Natural killer cell (primary cell): ENCODE measurements around the gene KRTAP3-2. TPM values are rescaled to one million over a fixed set of nuclear protein-coding genes. Genes with fewer than 3 reads are reported as not detected.

Experiments used
- ATAC-seq, 3 donors: fragments of 150-1000 bp in 2 of 3; fragments of 200-7000 bp in 1 of 3; cut with Tn5 transposase; 1 replicate in 1 of 3; 2 replicates in 2 of 3; pipeline ENCODE4 v1.10.0; 2021; ENCODE audit warnings: mild to moderate bottlenecking in 2 of 3, moderate library complexity in 2 of 3
- DNase-seq, 2 donors: peaks; one replicate each; pipeline versions ENCODE4 v3.0.0 to v3.0.0-alpha.2; 2013 to 2021; ENCODE audit warnings: mixed read lengths in 1 of 2
- H3K27ac ChIP-seq: one replicate; pipeline ENCODE4 v1.5.1; 2013; ENCODE audit warnings: mild to moderate bottlenecking, low read length
- H3K27me3 ChIP-seq: one replicate; pipeline ENCODE4 v1.6.1; 2013; ENCODE audit warnings: low read length; ENCODE audit not compliant: control insufficient read depth, insufficient read depth
- H3K36me3 ChIP-seq: one replicate; pipeline ENCODE4 v1.6.1; 2013; ENCODE audit warnings: low read length; ENCODE audit not compliant: control insufficient read depth, insufficient read depth
- H3K4me1 ChIP-seq: one replicate; pipeline ENCODE4 v1.6.1; 2013; ENCODE audit warnings: low read length; ENCODE audit not compliant: control insufficient read depth, insufficient read depth
- H3K4me3 ChIP-seq: one replicate; pipeline ENCODE4 v1.5.1; 2013; ENCODE audit warnings: low read length
- H3K9me3 ChIP-seq: one replicate; pipeline ENCODE4 v1.6.1; 2013; ENCODE audit warnings: low read length; ENCODE audit not compliant: control insufficient read depth, insufficient read depth
- H3K27ac Mint-ChIP-seq, 2 donors: one replicate each; pipeline ENCODE4 v1.8.0; 2022; ENCODE audit warnings: mild to moderate bottlenecking in 2 of 2, mixed read lengths in 2 of 2, moderate library complexity in 1 of 2
- H3K27me3 Mint-ChIP-seq, 2 donors: one replicate each; pipeline ENCODE4 v1.8.0; 2022; ENCODE audit warnings: low read depth in 2 of 2, mixed read lengths in 2 of 2
- H3K36me3 Mint-ChIP-seq: one replicate; pipeline ENCODE4 v1.8.0; 2022; ENCODE audit warnings: mixed read lengths
- H3K4me1 Mint-ChIP-seq, 2 donors: one replicate each; pipeline ENCODE4 v1.8.0; 2022; ENCODE audit warnings: mixed read lengths in 2 of 2
- H3K4me3 Mint-ChIP-seq: one replicate; pipeline ENCODE4 v1.8.0; 2022; ENCODE audit warnings: mild to moderate bottlenecking, moderate library complexity, mixed read lengths
- H3K9me3 Mint-ChIP-seq, 2 donors: one replicate each; pipeline ENCODE4 v1.8.0; 2022; ENCODE audit warnings: mixed read lengths in 2 of 2
- WGBS: methylation state at CpG from one replicate; pipeline ENCODE4 v1.1.7; 2013; ENCODE audit warnings: missing lambda C conversion rate; ENCODE audit not compliant: insufficient coverage; 5-methylcytosine and 5-hydroxymethylcytosine counted together
- intact Hi-C: fragments of 100-400 bp; cut with micrococcal nuclease; formaldehyde crosslinking; loops from one replicate; pipeline ENCODE4 v1.14.2; 2022
- total RNA-seq, 4 donors: library from RNA; stranded (reverse); fragments of 120-200 nt in 1 of 4; gene quantifications; one replicate each; pipeline versions ENCODE4 v1.2.3 to v1.2.4, GENCODE V29; 2013 to 2022
- TF ChIP-seq, protein P1 (sequence below): fragments of 200-600 bp; IDR thresholded peaks from one replicate; pipeline ENCODE4 v1.8.0; 2022; ENCODE audit warnings: antibody characterized with exemption

The KRTAP3-2 gene
- total RNA-seq, 3 donors from 2014 or later (not counting 1 experiment from before 2014, with no cell fraction given): not detected

DNA sequence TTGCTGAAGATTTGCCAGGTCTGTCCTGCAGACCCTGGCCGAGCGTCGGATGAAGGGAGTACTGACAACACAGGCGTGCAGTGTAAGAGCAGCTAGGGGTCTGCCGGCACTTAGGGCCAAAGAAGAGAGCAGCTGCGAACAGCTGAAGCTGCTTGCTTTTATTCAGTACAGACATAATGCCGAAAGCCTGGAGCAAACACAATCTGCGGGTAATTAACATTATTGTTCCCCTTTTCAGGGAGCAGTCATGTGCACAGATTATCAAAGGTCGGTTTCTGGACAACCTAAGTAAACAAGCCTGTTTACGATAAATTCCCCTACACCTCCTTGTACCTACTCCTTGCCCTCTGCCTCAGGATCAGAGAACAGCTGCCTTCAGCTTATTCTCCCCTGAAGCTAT lies 50.3 kb downstream of the KRTAP3-2 start:
- Mint-ChIP-seq H3K9me3 (no peaks in the 10 kb centered on the region), H3K27ac (no peak overlapping the region), H3K27me3 (peaks cover 48 to 74% of the 10 kb centered on the region in 2 donors), H3K36me3 (no peaks in the 10 kb centered on the region), H3K4me1 (no peaks in the 10 kb centered on the region), H3K4me3 (no peak overlapping the region)
- TF ChIP-seq, protein P1, sequence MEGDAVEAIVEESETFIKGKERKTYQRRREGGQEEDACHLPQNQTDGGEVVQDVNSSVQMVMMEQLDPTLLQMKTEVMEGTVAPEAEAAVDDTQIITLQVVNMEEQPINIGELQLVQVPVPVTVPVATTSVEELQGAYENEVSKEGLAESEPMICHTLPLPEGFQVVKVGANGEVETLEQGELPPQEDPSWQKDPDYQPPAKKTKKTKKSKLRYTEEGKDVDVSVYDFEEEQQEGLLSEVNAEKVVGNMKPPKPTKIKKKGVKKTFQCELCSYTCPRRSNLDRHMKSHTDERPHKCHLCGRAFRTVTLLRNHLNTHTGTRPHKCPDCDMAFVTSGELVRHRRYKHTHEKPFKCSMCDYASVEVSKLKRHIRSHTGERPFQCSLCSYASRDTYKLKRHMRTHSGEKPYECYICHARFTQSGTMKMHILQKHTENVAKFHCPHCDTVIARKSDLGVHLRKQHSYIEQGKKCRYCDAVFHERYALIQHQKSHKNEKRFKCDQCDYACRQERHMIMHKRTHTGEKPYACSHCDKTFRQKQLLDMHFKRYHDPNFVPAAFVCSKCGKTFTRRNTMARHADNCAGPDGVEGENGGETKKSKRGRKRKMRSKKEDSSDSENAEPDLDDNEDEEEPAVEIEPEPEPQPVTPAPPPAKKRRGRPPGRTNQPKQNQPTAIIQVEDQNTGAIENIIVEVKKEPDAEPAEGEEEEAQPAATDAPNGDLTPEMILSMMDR: no peak
- intact Hi-C loops: no loop called here
- H3K4me1 ChIP-seq: no peaks in the 10 kb centered on the region
- 60% methylated on average over 10 of the region's 10 CpGs for WGBS
- no peaks in the 10 kb centered on the region for H3K36me3 ChIP-seq
- H3K9me3 ChIP-seq: no peaks in the 10 kb centered on the region
- no peak overlapping the region for H3K4me3 ChIP-seq
- DNase-seq (no peak), ATAC-seq (no peak)
- H3K27me3 ChIP-seq: peaks cover 7% of the 10 kb centered on the region
- no peak overlapping the region for H3K27ac ChIP-seq

Other genes with a start within 250 kb of the KRTAP3-2 start
- not detected for gene KRT25, start 244.6 kb downstream of the KRTAP3-2 start, total RNA-seq
- gene KRT26, start 227.7 kb downstream of the KRTAP3-2 start, total RNA-seq: not detected
- not detected for gene KRT27, start 217.4 kb downstream of the KRTAP3-2 start, total RNA-seq
- not detected for gene KRT28, start 199.9 kb downstream of the KRTAP3-2 start, total RNA-seq
- gene KRT10, start 177.3 kb downstream of the KRTAP3-2 start, total RNA-seq: 10 to 100 TPM; 23.6 to 35.9 (median 25.5) TPM
- not detected for gene KRT12, start 132.7 kb downstream of the KRTAP3-2 start, total RNA-seq
- not detected for gene KRT20, start 114.7 kb downstream of the KRTAP3-2 start, total RNA-seq
- gene KRT23, start 62.3 kb downstream of the KRTAP3-2 start, total RNA-seq: under 1 TPM in 1 of 3 donors, not detected in 2; 0.83 TPM
- gene KRT39, start 33.0 kb downstream of the KRTAP3-2 start, total RNA-seq: not detected
- not detected for gene KRT40, start 15.6 kb downstream of the KRTAP3-2 start, total RNA-seq
- not detected for gene KRTAP3-3, start 5.7 kb downstream of the KRTAP3-2 start, total RNA-seq
- not detected for gene KRTAP3-1, start 9.2 kb upstream of the KRTAP3-2 start, total RNA-seq
- not detected for gene KRTAP1-5, start 27.3 kb upstream of the KRTAP3-2 start, total RNA-seq
- gene KRTAP1-4, start 30.3 kb upstream of the KRTAP3-2 start, total RNA-seq: not detected
- gene KRTAP1-3, start 35.0 kb upstream of the KRTAP3-2 start, total RNA-seq: not detected
- not detected for gene KRTAP1-1, start 41.5 kb upstream of the KRTAP3-2 start, total RNA-seq
- gene KRTAP2-1, start 47.4 kb upstream of the KRTAP3-2 start, total RNA-seq: not detected
- gene KRTAP2-2, start 55.3 kb upstream of the KRTAP3-2 start, total RNA-seq: not detected
- not detected for gene KRTAP2-3, start 60.2 kb upstream of the KRTAP3-2 start, total RNA-seq
- gene KRTAP2-4, start 66.0 kb upstream of the KRTAP3-2 start, total RNA-seq: not detected
- gene KRTAP4-7, start 84.2 kb upstream of the KRTAP3-2 start, total RNA-seq: not detected
- not detected for gene KRTAP4-8, start 98.2 kb upstream of the KRTAP3-2 start, total RNA-seq
- gene KRTAP4-16, start 102.3 kb upstream of the KRTAP3-2 start, total RNA-seq: not detected
- gene KRTAP4-9, start 105.5 kb upstream of the KRTAP3-2 start, total RNA-seq: not detected
- gene KRTAP4-11, start 118.5 kb upstream of the KRTAP3-2 start, total RNA-seq: not detected
- gene KRTAP4-12, start 124.3 kb upstream of the KRTAP3-2 start, total RNA-seq: not detected
- gene KRTAP4-6, start 140.6 kb upstream of the KRTAP3-2 start, total RNA-seq: not detected
- not detected for gene KRTAP4-5, start 149.9 kb upstream of the KRTAP3-2 start, total RNA-seq
- not detected for gene KRTAP4-4, start 160.8 kb upstream of the KRTAP3-2 start, total RNA-seq
- not detected for gene KRTAP4-3, start 168.3 kb upstream of the KRTAP3-2 start, total RNA-seq
- not detected for gene KRTAP4-2, start 178.3 kb upstream of the KRTAP3-2 start, total RNA-seq
- not detected for gene KRTAP4-1, start 185.0 kb upstream of the KRTAP3-2 start, total RNA-seq
- gene KRTAP9-1, start 190.0 kb upstream of the KRTAP3-2 start, total RNA-seq: not detected
- not detected for gene KRTAP9-2, start 226.7 kb upstream of the KRTAP3-2 start, total RNA-seq
- not detected for gene KRTAP9-3, start 232.5 kb upstream of the KRTAP3-2 start, total RNA-seq
- not detected for gene KRTAP9-8, start 238.1 kb upstream of the KRTAP3-2 start, total RNA-seq
- not detected for gene KRTAP9-4, start 249.8 kb upstream of the KRTAP3-2 start, total RNA-seq